AG04450 (cell line): ENCODE data around the gene CD7. TPM values are rescaled to one million over a fixed set of nuclear protein-coding genes. Genes with fewer than 3 reads are reported as not detected.
A peak's percentile ranks its signal among the peaks of the same experiment; 100 is the strongest.

Experiments used
- CTCF ChIA-PET: fragments of 300-600, 350-600 bp; formaldehyde crosslinking; extraction: SDS; loops from one replicate; lab custom pipeline; 2022; ENCODE audit warnings: antibody characterized with exemption, inconsistent platforms; lab: Charles Lee
- POLR2A ChIA-PET: fragments of 350-600 bp; formaldehyde crosslinking; extraction: SDS; loops from one replicate; lab custom pipeline; 2021; ENCODE audit warnings: antibody characterized with exemption, inconsistent platforms; lab: Yijun Ruan, JAX
- DNase-seq: peaks from one replicate; pipeline ENCODE4 v3.0.0-alpha.2; 2011; ENCODE audit warnings: low read depth, low spot score
- H3K27ac ChIP-seq: one replicate; pipeline ENCODE4 v1.5.1; 2012; ENCODE audit warnings: low read depth, low read length, control low read depth
- H3K27me3 ChIP-seq: one replicate; pipeline ENCODE4 v1.6.0; 2012; ENCODE audit warnings: low read length; ENCODE audit not compliant: control insufficient read depth, insufficient read depth
- H3K4me3 ChIP-seq: 2 replicates; pipeline ENCODE4 v1.5.1; 2011; ENCODE audit warnings: mild to moderate bottlenecking, low read depth, low read length, control low read depth
- H3K9me3 ChIP-seq: 2 replicates; pipeline ENCODE4 v1.5.1; 2012; ENCODE audit warnings: low read length; ENCODE audit not compliant: control insufficient read depth, insufficient read depth
- polyA plus RNA-seq: library from polyadenylated mRNA; depleted of rRNA; stranded (reverse); fragments of >200 nt; gene quantifications from 2 replicates; pipeline ENCODE4 v1.2.3, GENCODE V29; 2011
- TF ChIP-seq, protein P1 (sequence below): IDR thresholded peaks from 2 replicates; pipeline ENCODE4 v1.5.1; 2011; ENCODE audit warnings: low read depth, low read length, control low read depth, inconsistent platforms

CD7 gene
- polyA plus RNA-seq, 1 experiment: 0.11 TPM

DNA sequence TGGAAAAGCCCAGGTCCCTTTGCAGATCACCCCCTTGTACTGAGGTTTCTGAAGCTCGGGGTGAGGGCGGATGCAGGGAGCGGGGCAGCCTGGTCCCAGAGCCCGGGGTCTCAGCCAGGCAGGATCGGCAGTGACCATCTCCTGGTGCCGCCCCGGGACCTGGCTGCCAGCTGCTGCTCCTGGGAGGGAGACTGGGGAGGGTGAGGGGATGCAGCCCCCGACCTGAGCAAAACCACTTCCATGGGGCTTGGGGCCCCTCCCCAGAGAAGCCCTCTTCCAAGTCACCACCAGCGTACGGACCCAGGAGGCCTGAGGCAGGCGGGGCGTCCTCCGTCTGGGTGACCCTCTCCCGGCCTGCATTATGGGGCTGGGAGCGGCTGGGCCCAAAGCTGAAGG lies 14.8 kb downstream of the CD7 start:
- ChIA-PET POLR2A (interaction anchor here (1.5 kb wide), 1 partner anchor 9 kb away, joined by 4 read pairs; no protein-coding TSS in a partner anchor), CTCF (interaction anchor here (0.9 kb wide), 1 partner anchor 111 kb away, joined by 3 read pairs; no protein-coding TSS in a partner anchor)
- TF ChIP-seq, protein P1, sequence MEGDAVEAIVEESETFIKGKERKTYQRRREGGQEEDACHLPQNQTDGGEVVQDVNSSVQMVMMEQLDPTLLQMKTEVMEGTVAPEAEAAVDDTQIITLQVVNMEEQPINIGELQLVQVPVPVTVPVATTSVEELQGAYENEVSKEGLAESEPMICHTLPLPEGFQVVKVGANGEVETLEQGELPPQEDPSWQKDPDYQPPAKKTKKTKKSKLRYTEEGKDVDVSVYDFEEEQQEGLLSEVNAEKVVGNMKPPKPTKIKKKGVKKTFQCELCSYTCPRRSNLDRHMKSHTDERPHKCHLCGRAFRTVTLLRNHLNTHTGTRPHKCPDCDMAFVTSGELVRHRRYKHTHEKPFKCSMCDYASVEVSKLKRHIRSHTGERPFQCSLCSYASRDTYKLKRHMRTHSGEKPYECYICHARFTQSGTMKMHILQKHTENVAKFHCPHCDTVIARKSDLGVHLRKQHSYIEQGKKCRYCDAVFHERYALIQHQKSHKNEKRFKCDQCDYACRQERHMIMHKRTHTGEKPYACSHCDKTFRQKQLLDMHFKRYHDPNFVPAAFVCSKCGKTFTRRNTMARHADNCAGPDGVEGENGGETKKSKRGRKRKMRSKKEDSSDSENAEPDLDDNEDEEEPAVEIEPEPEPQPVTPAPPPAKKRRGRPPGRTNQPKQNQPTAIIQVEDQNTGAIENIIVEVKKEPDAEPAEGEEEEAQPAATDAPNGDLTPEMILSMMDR: no peak
- DNase-seq: no peak
- Histone ChIP-seq H3K27ac (no peak overlapping the region), H3K27me3 (peaks cover 2% of the 10 kb centered on the region), H3K9me3 (no peaks in the 10 kb centered on the region; the same call in 1 of the 2 replicates), H3K4me3 (no peak overlapping the region)

DNA sequence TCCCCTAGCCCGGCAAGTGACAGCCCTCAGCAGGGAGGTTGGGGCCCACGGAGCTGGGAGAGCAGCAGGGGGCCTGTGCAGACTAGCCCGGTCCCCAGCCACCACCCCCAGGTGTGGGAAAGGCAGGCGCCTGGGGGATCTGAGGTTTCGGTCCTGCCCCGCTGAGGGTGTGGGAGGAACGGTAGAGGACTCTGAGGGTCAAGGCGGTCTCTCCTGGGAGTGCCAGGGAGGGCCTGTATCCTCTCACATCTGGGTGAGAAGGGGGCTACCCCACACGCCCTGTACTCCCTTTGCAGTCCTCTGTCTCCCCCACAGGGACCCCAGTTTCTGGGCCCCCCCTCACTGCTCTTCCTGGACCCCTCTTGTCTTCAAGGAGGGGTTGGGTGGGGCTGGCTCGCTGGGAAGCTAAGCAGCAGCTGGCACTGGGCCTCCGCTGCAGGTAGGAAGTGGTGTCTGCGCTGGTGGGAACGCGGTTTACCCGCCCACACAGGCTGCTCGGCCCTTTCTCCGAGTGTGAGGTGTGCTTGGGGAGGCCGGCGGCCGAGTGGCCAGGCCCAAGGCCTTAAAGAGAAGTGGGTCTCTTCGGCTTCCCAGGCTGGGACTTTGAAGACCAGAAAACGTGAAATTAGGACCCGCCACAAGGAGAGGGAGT lies 15.4 kb downstream of the CD7 start:
- H3K4me3 ChIP-seq: no peak overlapping the region
- no peak overlapping the region for H3K27ac ChIP-seq
- H3K27me3 ChIP-seq: peaks cover 2% of the 10 kb centered on the region
- CTCF ChIA-PET: interaction anchor here (0.9 kb wide), 1 partner anchor 112 kb away, joined by 3 read pairs; no protein-coding TSS in a partner anchor
- TF ChIP-seq, protein P1: no peak
- no peak for DNase-seq
- POLR2A ChIA-PET: no interaction called here
- no peaks in the 10 kb centered on the region; the same call in 1 of the 2 replicates for H3K9me3 ChIP-seq

DNA sequence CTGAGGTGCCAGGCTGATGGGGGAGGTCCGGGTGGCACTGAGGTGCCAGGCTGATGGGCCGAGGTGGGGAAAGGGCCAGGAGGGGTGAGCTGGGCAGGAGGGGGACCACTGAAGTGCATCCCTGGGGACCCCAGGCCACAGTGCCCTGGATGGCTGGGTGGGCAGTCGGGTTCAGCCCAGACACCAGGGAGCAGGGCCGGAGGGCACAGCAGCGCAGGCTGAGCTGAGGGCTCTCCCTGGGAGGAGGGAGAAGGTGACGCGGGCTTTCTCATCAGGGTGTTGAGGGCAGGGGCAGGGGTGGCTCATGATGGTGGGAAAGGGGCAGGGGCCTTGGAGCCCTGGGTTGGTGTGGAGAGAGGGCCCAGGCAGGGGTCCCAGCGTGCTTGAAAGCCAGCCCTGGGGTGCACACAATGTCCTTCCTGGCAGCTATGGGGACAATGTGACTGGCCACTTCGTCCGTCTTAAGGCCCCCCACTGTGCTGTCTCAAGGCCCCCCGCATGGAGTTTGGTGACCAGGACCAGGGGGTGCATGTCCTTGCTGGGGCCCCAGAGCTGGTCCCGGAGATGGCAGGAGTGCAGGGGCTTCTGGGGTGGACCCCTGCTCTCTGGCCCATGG lies 16.0 kb downstream of the CD7 start:
- Histone ChIP-seq H3K27ac (no peak overlapping the region), H3K9me3 (no peaks in the 10 kb centered on the region; the same call in 1 of the 2 replicates), H3K4me3 (no peak overlapping the region), H3K27me3 (peaks cover 2% of the 10 kb centered on the region)
- DNase-seq: no peak
- CTCF ChIA-PET: interaction anchor here (1.3 kb wide), 1 partner anchor 123 kb away, joined by 3 read pairs; no protein-coding TSS in a partner anchor
- POLR2A ChIA-PET: interaction anchor here (1.1 to 1.4 kb wide), 2 partner anchors 28 to 98 kb away, joined by 3 read pairs; partner anchors contain the start of gene CSNK1D
- TF ChIP-seq, protein P1: no peak

DNA sequence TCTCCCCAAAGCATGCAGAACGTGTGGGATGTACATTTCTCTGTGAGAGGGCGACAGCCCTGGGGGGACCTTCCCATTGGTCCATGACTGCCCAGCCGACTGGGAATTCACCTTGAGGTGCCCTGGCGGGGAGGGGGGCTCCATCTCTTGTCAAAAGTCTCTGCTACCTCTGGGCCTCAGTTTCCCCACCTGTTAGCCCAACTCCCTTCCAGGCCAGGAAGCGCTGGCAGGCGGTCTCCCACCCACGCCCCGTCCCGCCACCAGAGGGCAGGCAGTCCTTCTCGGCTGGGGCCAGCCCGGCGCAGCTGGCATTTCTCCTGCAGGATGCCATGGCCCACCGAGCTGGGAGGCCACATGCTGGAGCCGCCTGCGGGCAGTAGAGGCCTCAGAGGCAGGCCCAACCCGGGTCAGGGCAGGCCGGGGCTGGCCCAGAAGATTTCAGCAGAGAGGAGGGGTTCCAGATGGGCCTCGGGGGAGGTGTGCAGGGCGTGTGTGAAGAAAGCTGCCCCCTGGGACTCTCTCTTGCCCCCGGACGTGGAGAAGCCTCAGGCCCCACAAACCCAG lies 16.6 kb downstream of the CD7 start:
- ChIA-PET POLR2A (interaction anchor here (0.6 to 1.4 kb wide), 3 partner anchors 28 to 99 kb away, joined by 3 to 8 read pairs (median 3); partner anchors contain the start of gene CSNK1D), CTCF (interaction anchor here (1.0 to 1.3 kb wide), 2 partner anchors 17 to 124 kb away, joined by 3 to 4 read pairs; no protein-coding TSS in a partner anchor)
- H3K9me3 ChIP-seq: no peaks in the 10 kb centered on the region; the same call in 1 of the 2 replicates
- H3K27ac ChIP-seq: no peak overlapping the region
- peaks cover 2% of the 10 kb centered on the region for H3K27me3 ChIP-seq
- H3K4me3 ChIP-seq: no peak overlapping the region
- TF ChIP-seq, protein P1: peak; percentile 73
- DNase-seq: no peak
